SK-N-SH (cell line): ENCODE measurements around the gene RHOH. TPM values are rescaled to one million over a fixed set of nuclear protein-coding genes. Genes with fewer than 3 reads are reported as not detected.

ENCODE experiments used
- CTCF ChIA-PET: fragments of 300-600, 350-600 bp; formaldehyde crosslinking; extraction: SDS; loops from one replicate; lab custom pipeline; 2021; lab: Yijun Ruan, JAX
- POLR2A ChIA-PET: fragments of 350-600 bp; sonication (Branson Sonifier 250); formaldehyde crosslinking; extraction: SDS; loops from one replicate; lab custom pipeline; 2020; ENCODE audit warnings: antibody characterized with exemption, inconsistent platforms; lab: Yijun Ruan, JAX
- DNase-seq: peaks from one replicate; pipeline ENCODE4 v3.0.0; 2012
- H2AFZ ChIP-seq: fragments of 200-600 bp; sonication (generic); 2 replicates; pipeline ENCODE4 v1.8.1; 2016; ENCODE audit warnings: antibody characterized with exemption, mild to moderate bottlenecking, low read depth
- H3F3A ChIP-seq: fragments of 200-600 bp; sonication (generic); replicated peaks from 2 replicates; pipeline ENCODE3; 2016; ENCODE audit warnings: antibody characterized with exemption, mild to moderate bottlenecking; ENCODE audit not compliant: insufficient read depth
- H3K27ac ChIP-seq, 2 experiments: fragments of 200-500 bp in 1 of 2; fragments of 200-600 bp in 1 of 2; sonication (Bioruptor generic) in 1 of 2; sonication (generic), shearing (Covaris generic) in 1 of 2; 2 replicates each; pipeline versions ENCODE4 v1.5.1 to v1.6.1; 2014 to 2016; ENCODE audit warnings: low read depth in 2 of 2, inconsistent platforms in 1 of 2, low read length in 1 of 2, mild to moderate bottlenecking in 1 of 2, mixed read lengths in 1 of 2
- H3K27me3 ChIP-seq: fragments of 200-600 bp; sonication (generic), shearing (Covaris generic); 2 replicates; pipeline ENCODE4 v1.6.1; 2016; ENCODE audit warnings: mixed run types; ENCODE audit not compliant: insufficient read depth
- H3K36me3 ChIP-seq, 2 experiments: fragments of 200-500 bp in 1 of 2; fragments of 200-600 bp in 1 of 2; sonication (Bioruptor generic) in 1 of 2; sonication (generic) in 1 of 2; replicated peaks in 1 of 2; 2 replicates each; pipeline versions ENCODE3 to v1.5.1; 2014 to 2016; ENCODE audit warnings: low read length in 1 of 2, mild to moderate bottlenecking in 1 of 2; ENCODE audit not compliant: insufficient read depth in 2 of 2, control insufficient read depth in 1 of 2
- H3K4me1 ChIP-seq, 2 experiments: fragments of 200-500 bp in 1 of 2; fragments of 200-600 bp in 1 of 2; sonication (Bioruptor generic) in 1 of 2; sonication (generic), shearing (Covaris generic) in 1 of 2; 2 replicates each; pipeline versions ENCODE4 v1.5.1 to v1.6.1; 2014 to 2016; ENCODE audit warnings: low read depth in 1 of 2, low read length in 1 of 2, mixed run types in 1 of 2; ENCODE audit not compliant: insufficient read depth in 2 of 2, control insufficient read depth in 1 of 2
- H3K4me2 ChIP-seq: fragments of 200-600 bp; sonication (generic), shearing (Covaris generic); 2 replicates; pipeline ENCODE4 v1.6.1; 2017; ENCODE audit warnings: mixed run types
- H3K4me3 ChIP-seq, 2 experiments: fragments of 200-500 bp in 1 of 2; fragments of 200-600 bp in 1 of 2; sonication (Bioruptor generic) in 1 of 2; sonication (generic), shearing (Covaris generic) in 1 of 2; 2 replicates each; pipeline versions ENCODE4 v1.5.1 to v1.8.1; 2014 to 2016; ENCODE audit warnings: low read depth in 2 of 2, inconsistent platforms in 1 of 2, low read length in 1 of 2, mild to moderate bottlenecking in 1 of 2, mixed read lengths in 1 of 2, moderate library complexity in 1 of 2
- H3K79me2 ChIP-seq: fragments of 200-600 bp; sonication (generic); 2 replicates; pipeline ENCODE4 v1.8.1; 2017; ENCODE audit warnings: mild to moderate bottlenecking; ENCODE audit not compliant: insufficient read depth
- H3K9ac ChIP-seq: fragments of 200-600 bp; sonication (generic); 2 replicates; pipeline ENCODE4 v1.6.1; 2017; ENCODE audit warnings: mixed run types
- H3K9me2 ChIP-seq: fragments of 200-600 bp; sonication (generic); 2 replicates; pipeline ENCODE4 v1.6.1; 2017; ENCODE audit warnings: mixed run types
- H3K9me3 ChIP-seq: fragments of 200-600 bp; sonication (generic); 2 replicates; pipeline ENCODE4 v1.6.1; 2017; ENCODE audit warnings: mixed run types, mild to moderate bottlenecking, moderate library complexity
- H4K20me1 ChIP-seq: fragments of 200-600 bp; sonication (generic); 2 replicates; pipeline ENCODE4 v1.6.1; 2017; ENCODE audit warnings: mild to moderate bottlenecking, mixed run types; ENCODE audit not compliant: insufficient read depth
- CHD2 ChIP-seq: fragments of 150-350 bp; IDR thresholded peaks from 2 replicates; pipeline ENCODE4 v1.6.1; 2018; ENCODE audit warnings: low read length; ENCODE audit not compliant: partially characterized antibody
- EP300 ChIP-seq, 2 experiments: IDR thresholded peaks; 2 replicates each; pipeline versions ENCODE4 v1.4.0 to v1.6.1; 2012; ENCODE audit warnings: borderline replicate concordance in 1 of 2, low read depth in 1 of 2, low read length in 1 of 2
- EZH2phosphoT487 ChIP-seq: fragments of 200-600 bp; sonication (generic); IDR thresholded peaks from 2 replicates; pipeline ENCODE4 v1.6.1; 2017; ENCODE audit warnings: low read depth, mixed run types, mild to moderate bottlenecking, antibody characterized with exemption, moderate library complexity, borderline replicate concordance
- FOSL2 ChIP-seq: IDR thresholded peaks from 2 replicates; pipeline ENCODE4 v1.4.0; 2012; ENCODE audit warnings: low read depth, mild to moderate bottlenecking, moderate library complexity, borderline replicate concordance
- FOXM1 ChIP-seq: IDR thresholded peaks from 2 replicates; pipeline ENCODE4 v1.4.0; 2012; ENCODE audit warnings: low read depth, mild to moderate bottlenecking
- GABPA ChIP-seq: IDR thresholded peaks from 2 replicates; pipeline ENCODE4 v1.4.0; 2012; ENCODE audit warnings: low read depth, mild to moderate bottlenecking
- IRF3 ChIP-seq: fragments of 150-350 bp; IDR thresholded peaks from 2 replicates; pipeline ENCODE4 v1.6.1; 2016; ENCODE audit warnings: mild to moderate bottlenecking, low read depth, low read length
- MXI1 ChIP-seq: IDR thresholded peaks from 2 replicates; pipeline ENCODE4 v1.6.1; 2012; ENCODE audit warnings: mild to moderate bottlenecking, low read depth, low read length, improper control_type of control experiment
- NFIC ChIP-seq: IDR thresholded peaks from 2 replicates; pipeline ENCODE4 v1.4.0; 2012; ENCODE audit warnings: borderline replicate concordance
- NRF1 ChIP-seq: IDR thresholded peaks from 2 replicates; pipeline ENCODE4 v1.6.1; 2012; ENCODE audit warnings: low read depth, mild to moderate bottlenecking, low read length
- PBX3 ChIP-seq: IDR thresholded peaks from 2 replicates; pipeline ENCODE4; 2012
- POLR2AphosphoS5 ChIP-seq: IDR thresholded peaks from 2 replicates; pipeline ENCODE4 v1.6.1; 2012; ENCODE audit warnings: low read depth, low read length
- RAD21 ChIP-seq: IDR thresholded peaks from 2 replicates; pipeline ENCODE4 v1.6.1; 2012; ENCODE audit warnings: mild to moderate bottlenecking, low read length
- RCOR1 ChIP-seq: fragments of 150-350 bp; IDR thresholded peaks from 2 replicates; pipeline ENCODE4 v1.6.1; 2017; ENCODE audit warnings: antibody characterized with exemption, low read length
- RFX5 ChIP-seq: IDR thresholded peaks from 2 replicates; pipeline ENCODE4 v1.6.1; 2012; ENCODE audit warnings: mild to moderate bottlenecking, improper control_type of control experiment, low read length
- RXRA ChIP-seq: IDR thresholded peaks from 2 replicates; pipeline ENCODE4 v1.4.0; 2012; ENCODE audit warnings: low read depth, mild to moderate bottlenecking, borderline replicate concordance
- SIN3A ChIP-seq: IDR thresholded peaks from 2 replicates; pipeline ENCODE4 v1.6.1; 2012; ENCODE audit warnings: low read depth, mild to moderate bottlenecking, low read length, moderate library complexity, borderline replicate concordance
- SMC3 ChIP-seq: IDR thresholded peaks from 2 replicates; pipeline ENCODE4 v1.6.1; 2012; ENCODE audit warnings: low read depth, low read length, improper control_type of control experiment
- TCF12 ChIP-seq: IDR thresholded peaks from 2 replicates; pipeline ENCODE4 v1.4.0; 2012
- USF1 ChIP-seq: IDR thresholded peaks from 2 replicates; pipeline ENCODE4 v1.4.0; 2012; ENCODE audit warnings: low read depth, borderline replicate concordance
- YY1 ChIP-seq: IDR thresholded peaks from 2 replicates; pipeline ENCODE4 v1.4.0; 2012; ENCODE audit warnings: low read depth, mild to moderate bottlenecking
- WGBS: methylation state at CpG from one replicate; pipeline ENCODE4 v1.1.6; 2017; ENCODE audit warnings: low lambda C conversion rate; 5-methylcytosine and 5-hydroxymethylcytosine counted together
- polyA plus RNA-seq, 3 experiments: library from polyadenylated mRNA; depleted of rRNA; stranded (reverse); fragments of >200 nt; gene quantifications; 2 replicates each; pipeline ENCODE4 v1.2.3, GENCODE V29; 2012
- TF ChIP-seq, protein P1 (sequence below): fragments of 200-600 bp; sonication (generic); IDR thresholded peaks from 2 replicates; pipeline ENCODE4 v1.6.1; 2017; ENCODE audit warnings: antibody characterized with exemption, mild to moderate bottlenecking, moderate library complexity

The RHOH gene
- polyA plus RNA-seq, 1 of the 3 experiments (the other 2 are of a cell fraction), result not detected

GRCh38 chr4:40258627-40259026, 61.8 kb downstream of the RHOH start:
- 78% methylated on average over 8 of the region's 8 CpGs for WGBS
- DNase-seq, result no peak
- no peak for TF ChIP-seq FOSL2
- TF ChIP-seq FOXM1, result no peak
- no peak for TF ChIP-seq IRF3
- no peak for TF ChIP-seq EP300 (IDR thresholded peaks at IDR 0.05; ENCODE audit: borderline replicate concordance in 1 of 2, low read depth in 1 of 2, low read length in 1 of 2)
- no peak for TF ChIP-seq GABPA
- TF ChIP-seq MXI1, result no peak
- TF ChIP-seq RCOR1, result no peak
- no peak for TF ChIP-seq NFIC
- TF ChIP-seq POLR2AphosphoS5, result no peak
- TF ChIP-seq, protein P1, sequence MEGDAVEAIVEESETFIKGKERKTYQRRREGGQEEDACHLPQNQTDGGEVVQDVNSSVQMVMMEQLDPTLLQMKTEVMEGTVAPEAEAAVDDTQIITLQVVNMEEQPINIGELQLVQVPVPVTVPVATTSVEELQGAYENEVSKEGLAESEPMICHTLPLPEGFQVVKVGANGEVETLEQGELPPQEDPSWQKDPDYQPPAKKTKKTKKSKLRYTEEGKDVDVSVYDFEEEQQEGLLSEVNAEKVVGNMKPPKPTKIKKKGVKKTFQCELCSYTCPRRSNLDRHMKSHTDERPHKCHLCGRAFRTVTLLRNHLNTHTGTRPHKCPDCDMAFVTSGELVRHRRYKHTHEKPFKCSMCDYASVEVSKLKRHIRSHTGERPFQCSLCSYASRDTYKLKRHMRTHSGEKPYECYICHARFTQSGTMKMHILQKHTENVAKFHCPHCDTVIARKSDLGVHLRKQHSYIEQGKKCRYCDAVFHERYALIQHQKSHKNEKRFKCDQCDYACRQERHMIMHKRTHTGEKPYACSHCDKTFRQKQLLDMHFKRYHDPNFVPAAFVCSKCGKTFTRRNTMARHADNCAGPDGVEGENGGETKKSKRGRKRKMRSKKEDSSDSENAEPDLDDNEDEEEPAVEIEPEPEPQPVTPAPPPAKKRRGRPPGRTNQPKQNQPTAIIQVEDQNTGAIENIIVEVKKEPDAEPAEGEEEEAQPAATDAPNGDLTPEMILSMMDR, result no peak
- no peak for TF ChIP-seq PBX3
- no peak for TF ChIP-seq SMC3
- TF ChIP-seq YY1, result no peak
- POLR2A ChIA-PET, result no interaction called here
- Histone ChIP-seq H3K9me3 (no peaks in the 10 kb centered on the region), H3F3A (peaks cover 37% of the 10 kb centered on the region), H3K9me2 (no peaks in the 10 kb centered on the region), H3K27me3 (no peaks in the 10 kb centered on the region), H3K4me3 (no peak overlapping the region), H3K4me2 (no peak overlapping the region), H3K9ac (no peak overlapping the region), H3K4me1 (peaks cover 5 to 22% of the 10 kb centered on the region in 2 experiments), H2AFZ (no peak overlapping the region), H4K20me1 (no peaks in the 10 kb centered on the region), H3K27ac (no peak overlapping the region), H3K36me3 (no peaks in the 10 kb centered on the region), H3K79me2 (no peaks in the 10 kb centered on the region)
- CTCF ChIA-PET, result no interaction called here

DNA sequence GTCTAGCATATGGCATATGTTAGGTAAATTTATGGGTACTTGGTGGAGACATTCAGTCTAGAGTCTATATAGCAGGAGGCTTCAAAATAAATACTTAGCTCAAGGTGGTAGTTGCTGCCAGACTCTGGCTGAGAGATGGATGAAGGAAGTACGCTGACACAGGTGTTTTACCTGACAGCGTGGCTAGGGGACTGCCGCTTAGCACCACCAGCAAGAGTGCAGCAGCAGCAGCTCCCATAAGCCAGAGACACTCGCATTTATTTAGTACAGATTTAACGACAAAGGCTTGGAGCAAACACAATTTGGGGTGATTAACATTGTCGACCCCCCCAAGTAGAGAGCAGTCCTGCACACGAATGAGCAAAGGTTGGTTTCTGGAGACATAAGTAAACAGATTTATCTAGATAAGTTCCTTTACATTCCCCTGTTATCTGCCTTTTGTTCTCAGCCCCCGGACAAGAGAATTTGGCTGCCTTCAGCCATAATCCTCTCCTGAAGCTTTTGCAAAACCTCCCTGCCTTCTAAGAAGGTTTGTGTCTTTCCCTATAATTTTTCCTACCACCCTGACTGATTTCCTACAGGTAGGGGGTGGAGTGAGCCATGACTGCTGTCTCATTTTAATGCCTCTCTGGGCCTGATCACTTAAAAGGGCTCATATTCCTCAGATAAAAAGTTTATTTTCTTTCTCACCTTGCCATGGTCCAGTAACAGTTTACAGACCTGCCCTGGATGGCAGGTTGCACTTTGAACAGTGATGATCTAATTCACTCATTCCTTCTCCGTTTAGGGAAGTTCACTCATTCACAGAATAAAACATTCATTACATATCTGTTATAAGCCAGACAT, 64.6 kb downstream of the RHOH start:
- POLR2A ChIA-PET, result no interaction called here
- DNase-seq, result no peak
- no peak for TF ChIP-seq NFIC
- no peak for TF ChIP-seq RXRA
- no peak for TF ChIP-seq FOSL2
- no peak for TF ChIP-seq MXI1
- no peak for TF ChIP-seq CHD2
- no peak for TF ChIP-seq RFX5
- no peak for TF ChIP-seq USF1
- no peak for TF ChIP-seq EZH2phosphoT487
- TF ChIP-seq RAD21, result no peak
- TF ChIP-seq TCF12, result no peak
- TF ChIP-seq SIN3A, result no peak
- no peak for TF ChIP-seq SMC3
- TF ChIP-seq GABPA, result no peak
- TF ChIP-seq NRF1, result no peak

More for the DNA sequence above, 64.6 kb downstream of the RHOH start:
- H3K27ac ChIP-seq, result no peak overlapping the region
- H3F3A ChIP-seq, result peaks cover 11% of the 10 kb centered on the region
- H2AFZ ChIP-seq, result no peak overlapping the region
- H3K36me3 ChIP-seq, result no peaks in the 10 kb centered on the region
- H3K27me3 ChIP-seq, result no peaks in the 10 kb centered on the region
- H3K4me3 ChIP-seq, result no peak overlapping the region
- H3K9ac ChIP-seq, result no peak overlapping the region
- 73% methylated on average over 9 of the region's 9 CpGs for WGBS
- no peaks in the 10 kb centered on the region for H4K20me1 ChIP-seq
- no peaks in the 10 kb centered on the region for H3K9me2 ChIP-seq
- peaks cover 11 to 21% of the 10 kb centered on the region in 2 experiments; a peak in 3 of 4 replicates for H3K4me1 ChIP-seq
- CTCF ChIA-PET, result interaction anchor here (1.0 kb wide), 1 partner anchor 55 kb away, joined by 3 read pairs; no protein-coding TSS in a partner anchor
- no peak overlapping the region for H3K4me2 ChIP-seq
- H3K9me3 ChIP-seq, result no peaks in the 10 kb centered on the region
- H3K79me2 ChIP-seq, result no peaks in the 10 kb centered on the region
